Duodenal mucosa (tissue), 2 donors: Measurements from ENCODE around the gene TEF.
"Not testable (repeated sequence)": the region's sequence is repeated elsewhere in the genome, so short reads cannot be mapped to it uniquely, and the experiment has no call there.

Experiments used
- H3K27ac ChIP-seq: one replicate; pipeline ENCODE4 v1.7.0; 2013; ENCODE audit warnings: low read depth, low read length
- H3K27me3 ChIP-seq, 2 donors: one replicate each; pipeline ENCODE4 v1.7.0; 2013; ENCODE audit warnings: low read length in 2 of 2, control low read depth in 1 of 2; ENCODE audit not compliant: insufficient read depth in 2 of 2, control insufficient read depth in 1 of 2
- H3K36me3 ChIP-seq, 2 donors: one replicate each; pipeline ENCODE4 v1.7.0; 2013; ENCODE audit warnings: low read length in 2 of 2, control low read depth in 1 of 2; ENCODE audit not compliant: insufficient read depth in 2 of 2, control insufficient read depth in 1 of 2
- H3K4me1 ChIP-seq, 2 donors: one replicate each; pipeline ENCODE4 v1.7.0; 2013; ENCODE audit warnings: low read length in 2 of 2, control low read depth in 1 of 2; ENCODE audit not compliant: insufficient read depth in 2 of 2, control insufficient read depth in 1 of 2
- H3K4me3 ChIP-seq, 2 donors: one replicate each; pipeline ENCODE4 v1.7.0; 2013; ENCODE audit warnings: low read length in 2 of 2, low read depth in 1 of 2
- H3K9ac ChIP-seq, 2 donors: one replicate each; pipeline ENCODE4 v1.7.0; 2013; ENCODE audit warnings: low read length in 2 of 2, low read depth in 1 of 2
- H3K9me3 ChIP-seq, 2 donors: one replicate each; pipeline ENCODE4 v1.7.0; 2013; ENCODE audit warnings: low read length in 2 of 2, control low read depth in 1 of 2; ENCODE audit not compliant: control insufficient read depth in 1 of 2

Gene TEF

GRCh38 chr22:41411021-41411851 is 29.5 kb downstream of the TEF start:
- Histone ChIP-seq H3K27ac (no peak overlapping the region), H3K4me3 (no peak overlapping the region), H3K9me3 (no peaks in the 10 kb centered on the region), H3K36me3 (no peaks in the 10 kb centered on the region), H3K4me1 (peaks cover 23 to 33% of the 10 kb centered on the region in 2 donors), H3K27me3 (no peaks in the 10 kb centered on the region), H3K9ac (no peak overlapping the region)

DNA sequence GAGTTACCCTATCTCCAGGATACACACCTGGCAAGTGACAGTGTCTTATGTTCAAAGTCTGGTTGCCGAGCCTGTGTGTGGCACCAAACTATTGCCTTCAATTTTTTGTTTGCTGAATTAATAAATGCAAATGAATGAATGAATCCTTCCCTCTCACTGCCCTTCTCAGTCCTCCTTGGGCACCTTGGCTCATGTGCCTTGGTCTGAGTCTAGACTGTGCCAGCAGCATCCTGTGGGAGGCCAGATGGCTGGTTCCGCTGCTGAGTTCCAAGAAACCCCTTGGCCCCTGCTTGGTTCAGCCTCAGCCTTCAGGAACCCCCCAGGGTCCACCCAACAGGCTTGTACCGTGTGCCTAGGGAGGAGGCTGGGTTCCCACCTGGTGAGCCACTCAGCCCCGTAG is 33.8 kb downstream of the TEF start:
- Histone ChIP-seq H3K4me3 (peak overlapping the region in 1 of 2 donors; percentile 17), H3K27me3 (no peaks in the 10 kb centered on the region), H3K4me1 (peaks cover 35 to 48% of the 10 kb centered on the region in 2 donors), H3K9me3 (no peaks in the 10 kb centered on the region), H3K9ac (peak overlapping the region in 1 of 2 donors; percentile 57), H3K27ac (no peak overlapping the region), H3K36me3 (no peaks in the 10 kb centered on the region)

DNA sequence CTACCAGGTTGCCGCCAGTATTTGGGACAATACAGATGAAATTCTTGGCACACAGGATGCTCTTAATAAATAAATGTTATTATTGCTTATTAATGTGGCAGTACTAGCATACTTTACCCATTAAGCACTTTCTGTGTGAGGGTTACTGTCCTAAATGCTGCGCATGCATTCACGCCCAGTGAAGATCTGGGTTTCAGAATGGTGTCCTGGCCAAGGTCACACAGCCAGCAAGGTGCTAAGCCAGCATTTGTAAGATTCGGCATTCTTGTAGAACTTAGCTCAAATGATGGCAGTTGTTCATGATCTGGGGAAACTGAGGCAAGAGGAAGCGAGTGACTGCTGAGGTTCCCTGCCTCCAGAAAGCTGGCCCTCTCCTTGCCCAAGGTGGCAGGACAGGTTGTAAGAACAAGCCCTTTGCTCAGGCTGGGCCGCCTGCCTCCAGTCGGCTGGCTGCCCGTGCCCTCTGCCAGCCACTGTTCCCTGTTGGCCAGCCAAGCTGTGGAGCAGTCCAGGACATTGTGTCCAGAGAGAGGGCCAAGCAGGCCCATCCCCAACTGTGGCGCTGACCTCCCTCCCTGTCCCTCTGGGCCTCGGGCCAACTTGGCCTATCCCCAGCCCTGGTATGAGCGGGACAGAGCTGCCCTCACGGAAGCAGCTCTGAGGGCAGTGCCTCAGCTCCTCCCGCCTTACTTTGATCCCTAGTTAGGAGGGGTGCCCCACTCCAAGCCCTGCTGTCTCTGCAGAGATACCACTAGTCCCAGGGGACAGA is 36.1 kb downstream of the TEF start:
- Histone ChIP-seq H3K27ac (no peak overlapping the region), H3K4me3 (no peak overlapping the region), H3K9ac (peak overlapping the region; percentile 9 to 39), H3K27me3 (no peaks in the 10 kb centered on the region), H3K4me1 (peaks cover 29 to 33% of the 10 kb centered on the region in 2 donors), H3K36me3 (no peaks in the 10 kb centered on the region), H3K9me3 (no peaks in the 10 kb centered on the region)

DNA sequence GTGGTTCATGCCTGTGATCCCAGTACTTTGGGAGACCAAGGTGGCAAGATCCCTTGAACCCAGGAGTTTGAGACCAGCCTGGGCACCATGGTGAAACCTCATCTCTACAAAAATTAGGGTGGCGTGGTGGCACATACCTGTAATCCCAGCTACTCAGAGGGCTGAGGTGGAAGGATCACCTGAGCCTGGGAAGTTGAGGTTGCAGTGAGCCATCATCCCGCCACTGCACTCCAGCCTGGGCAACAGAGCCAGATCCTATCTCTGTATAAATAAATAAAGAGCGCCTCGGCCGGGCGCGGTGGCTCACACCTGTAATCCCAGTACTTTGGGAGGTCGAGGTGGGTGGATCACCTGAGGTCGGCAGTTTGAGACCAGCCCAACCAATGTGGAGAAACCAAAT is 37.0 kb downstream of the TEF start:
- Histone ChIP-seq H3K36me3 (peaks cover 0 to under 1% of the 10 kb centered on the region in 2 donors), H3K27me3 (no peaks in the 10 kb centered on the region), H3K4me1 (peaks cover 28 to 33% of the 10 kb centered on the region in 2 donors), H3K27ac (no peak overlapping the region), H3K4me3 (no peak overlapping the region), H3K9me3 (no peaks in the 10 kb centered on the region), H3K9ac (no peak overlapping the region)

GRCh38 chr22:41425660-41426365 is 44.1 kb downstream of the TEF start:
- Histone ChIP-seq H3K4me3 (no peak overlapping the region), H3K27me3 (no peaks in the 10 kb centered on the region), H3K4me1 (no peaks in the 10 kb centered on the region), H3K36me3 (peaks cover 0 to 15% of the 10 kb centered on the region in 2 donors), H3K9me3 (no peaks in the 10 kb centered on the region), H3K27ac (no peak overlapping the region), H3K9ac (no peak overlapping the region)

DNA sequence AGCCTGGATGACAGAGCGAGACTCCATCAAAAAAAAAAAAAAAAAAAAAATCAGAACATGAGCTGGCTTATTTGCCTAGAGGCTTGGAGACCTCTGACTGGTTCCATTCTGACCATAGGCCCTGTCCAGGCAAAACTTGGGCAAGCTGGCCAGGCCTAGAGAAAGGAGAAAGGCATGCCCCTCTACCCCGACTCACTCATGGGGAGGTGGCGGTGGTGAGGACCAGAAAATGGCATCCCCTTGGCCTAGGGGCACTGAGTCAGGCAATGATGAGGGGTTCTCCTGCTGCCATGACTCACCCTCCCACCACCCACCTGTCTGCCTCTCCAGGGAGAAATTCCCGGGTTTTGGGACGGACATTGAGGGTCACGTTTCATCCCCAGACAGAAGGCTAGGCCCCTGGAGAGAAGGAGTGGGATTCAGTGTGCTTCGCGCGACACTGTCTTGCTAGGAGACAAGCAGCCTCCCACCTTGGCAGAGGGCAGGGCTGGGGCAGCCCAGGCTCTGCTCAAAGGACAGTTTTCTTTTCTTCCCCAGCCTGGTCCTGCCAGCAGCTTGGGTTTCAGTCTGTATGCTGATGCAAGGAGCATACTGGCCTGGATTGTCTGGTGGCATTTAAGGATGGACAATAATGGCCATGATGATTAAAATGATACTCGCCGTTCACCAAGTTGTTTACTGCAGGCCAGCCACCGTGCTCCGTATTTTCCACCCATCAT is 47.6 kb downstream of the TEF start:
- Histone ChIP-seq H3K27me3 (no peaks in the 10 kb centered on the region), H3K9ac (no peak overlapping the region), H3K9me3 (no peaks in the 10 kb centered on the region), H3K4me3 (no peak overlapping the region), H3K27ac (no peak overlapping the region), H3K4me1 (no peaks in the 10 kb centered on the region), H3K36me3 (peaks cover 0 to 28% of the 10 kb centered on the region in 2 donors)

- Histone ChIP-seq H3K4me1 (no peaks in the 10 kb centered on the region), H3K36me3 (peaks cover 1 to 33% of the 10 kb centered on the region in 2 donors), H3K9me3 (no peaks in the 10 kb centered on the region), H3K27ac (no peak overlapping the region), H3K4me3 (no peak overlapping the region), H3K27me3 (no peaks in the 10 kb centered on the region), H3K9ac (no peak overlapping the region)
These were observed 48.2 kb downstream of the TEF start for GRCh38 chr22:41429951-41430332.

GRCh38 chr22:41431656-41432055 is 49.9 kb downstream of the TEF start:
- Histone ChIP-seq H3K27ac (no peak overlapping the region), H3K9ac (no peak overlapping the region), H3K9me3 (no peaks in the 10 kb centered on the region), H3K4me3 (no peak overlapping the region), H3K4me1 (peaks cover 0 to 6% of the 10 kb centered on the region in 2 donors), H3K27me3 (no peaks in the 10 kb centered on the region), H3K36me3 (peaks cover 17 to 45% of the 10 kb centered on the region in 2 donors)

DNA sequence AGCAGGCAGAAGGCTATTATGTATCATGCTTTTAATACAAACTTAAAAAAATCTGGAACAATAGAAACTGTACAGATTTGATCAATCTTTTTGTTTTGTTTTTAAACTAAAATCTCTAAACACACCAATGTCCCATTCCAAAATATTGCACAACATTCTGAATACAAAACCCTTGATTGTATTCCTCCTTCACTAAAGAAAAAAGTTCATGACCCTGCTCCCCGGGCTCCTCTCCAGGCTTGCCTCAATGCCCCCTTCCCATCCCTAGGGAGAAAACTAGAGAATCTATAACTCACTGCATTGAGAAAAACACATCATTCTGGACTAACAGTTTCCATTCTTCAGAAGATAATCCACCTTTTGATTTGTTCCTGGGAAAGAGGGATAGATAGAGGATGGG is 51.7 kb downstream of the TEF start:
- peaks cover 23 to 48% of the 10 kb centered on the region in 2 donors for H3K36me3 ChIP-seq
- not testable (repeated sequence) for H3K4me1 ChIP-seq, H3K27me3 ChIP-seq, H3K9me3 ChIP-seq, H3K27ac ChIP-seq, H3K9ac ChIP-seq, H3K4me3 ChIP-seq
